SU-DHL-6 (cell line): ENCODE results near the gene MAP4K3.

Experiments
- EZH2phosphoT487 ChIP-seq: fragments of 200-600 bp; sonication (generic), shearing (Covaris generic); conservative IDR thresholded peaks from 2 replicates; pipeline ENCODE4 v1.6.1; 2018; ENCODE audit warnings: mild to moderate bottlenecking, antibody characterized with exemption, low read length, moderate library complexity, mixed read lengths
- TF ChIP-seq, protein P1 (sequence below): fragments of 200-600 bp; sonication (generic); IDR thresholded peaks from one replicate; pipeline ENCODE4 v1.5.1; 2017; ENCODE audit warnings: antibody characterized with exemption, mild to moderate bottlenecking, low read length, moderate library complexity; ENCODE audit not compliant: insufficient read depth, poor library complexity, severe bottlenecking

- TF ChIP-seq, protein P1, sequence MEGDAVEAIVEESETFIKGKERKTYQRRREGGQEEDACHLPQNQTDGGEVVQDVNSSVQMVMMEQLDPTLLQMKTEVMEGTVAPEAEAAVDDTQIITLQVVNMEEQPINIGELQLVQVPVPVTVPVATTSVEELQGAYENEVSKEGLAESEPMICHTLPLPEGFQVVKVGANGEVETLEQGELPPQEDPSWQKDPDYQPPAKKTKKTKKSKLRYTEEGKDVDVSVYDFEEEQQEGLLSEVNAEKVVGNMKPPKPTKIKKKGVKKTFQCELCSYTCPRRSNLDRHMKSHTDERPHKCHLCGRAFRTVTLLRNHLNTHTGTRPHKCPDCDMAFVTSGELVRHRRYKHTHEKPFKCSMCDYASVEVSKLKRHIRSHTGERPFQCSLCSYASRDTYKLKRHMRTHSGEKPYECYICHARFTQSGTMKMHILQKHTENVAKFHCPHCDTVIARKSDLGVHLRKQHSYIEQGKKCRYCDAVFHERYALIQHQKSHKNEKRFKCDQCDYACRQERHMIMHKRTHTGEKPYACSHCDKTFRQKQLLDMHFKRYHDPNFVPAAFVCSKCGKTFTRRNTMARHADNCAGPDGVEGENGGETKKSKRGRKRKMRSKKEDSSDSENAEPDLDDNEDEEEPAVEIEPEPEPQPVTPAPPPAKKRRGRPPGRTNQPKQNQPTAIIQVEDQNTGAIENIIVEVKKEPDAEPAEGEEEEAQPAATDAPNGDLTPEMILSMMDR: no peak
- no peak for TF ChIP-seq EZH2phosphoT487
These were observed 102.1 kb downstream of the MAP4K3 start for GRCh38 chr2:39334978-39335377.
